ENCODE data around the gene RAD17.
"Not testable (repeated sequence)": the region's sequence is repeated elsewhere in the genome, so short reads cannot be mapped to it uniquely, and the experiment has no call there.

RAD17 gene

DNA sequence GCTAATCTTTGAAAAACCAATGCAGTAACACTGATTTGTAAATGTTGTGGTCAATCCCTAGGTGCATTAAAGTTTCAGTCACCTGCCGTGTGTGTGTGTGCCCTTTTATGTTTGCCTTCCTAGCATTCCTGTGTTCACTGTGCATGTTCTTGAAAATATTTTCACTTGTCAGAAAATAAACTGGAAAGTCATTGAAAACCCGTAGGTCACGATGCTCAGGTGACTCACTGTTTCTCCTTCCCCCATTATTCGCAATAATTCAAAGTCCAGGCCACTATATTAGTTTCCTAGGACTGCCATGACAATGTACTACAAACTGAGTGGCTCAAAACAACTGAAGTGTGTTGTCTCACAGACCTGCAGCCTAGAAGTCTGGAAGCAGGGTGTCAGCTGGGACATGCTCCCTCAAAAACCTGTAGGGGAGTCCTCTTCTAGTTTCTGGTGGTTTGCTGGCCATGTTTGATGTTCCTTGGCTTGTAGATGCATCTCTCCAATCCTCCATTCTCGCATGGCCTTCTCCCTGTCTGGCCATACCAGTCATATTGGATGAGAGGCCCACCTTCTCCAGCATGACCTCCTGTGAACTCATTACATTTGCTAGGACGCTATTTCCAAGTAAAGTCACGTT is 74.6 kb downstream of the RAD17 start:
- Histone ChIP-seq H3K27me3 (ENCODE audit: insufficient read depth, poor library complexity, severe bottlenecking) (no peaks in the 10 kb centered on the region), H3K27ac (replicated peaks) (no peak overlapping the region), H3K4me3 (replicated peaks; ENCODE audit: insufficient read depth, low read length) (no peak overlapping the region)
- no peak for DNase-seq (ENCODE audit: low read depth in 1 of 2, low spot score in 1 of 2)
- TF ChIP-seq, protein P1, sequence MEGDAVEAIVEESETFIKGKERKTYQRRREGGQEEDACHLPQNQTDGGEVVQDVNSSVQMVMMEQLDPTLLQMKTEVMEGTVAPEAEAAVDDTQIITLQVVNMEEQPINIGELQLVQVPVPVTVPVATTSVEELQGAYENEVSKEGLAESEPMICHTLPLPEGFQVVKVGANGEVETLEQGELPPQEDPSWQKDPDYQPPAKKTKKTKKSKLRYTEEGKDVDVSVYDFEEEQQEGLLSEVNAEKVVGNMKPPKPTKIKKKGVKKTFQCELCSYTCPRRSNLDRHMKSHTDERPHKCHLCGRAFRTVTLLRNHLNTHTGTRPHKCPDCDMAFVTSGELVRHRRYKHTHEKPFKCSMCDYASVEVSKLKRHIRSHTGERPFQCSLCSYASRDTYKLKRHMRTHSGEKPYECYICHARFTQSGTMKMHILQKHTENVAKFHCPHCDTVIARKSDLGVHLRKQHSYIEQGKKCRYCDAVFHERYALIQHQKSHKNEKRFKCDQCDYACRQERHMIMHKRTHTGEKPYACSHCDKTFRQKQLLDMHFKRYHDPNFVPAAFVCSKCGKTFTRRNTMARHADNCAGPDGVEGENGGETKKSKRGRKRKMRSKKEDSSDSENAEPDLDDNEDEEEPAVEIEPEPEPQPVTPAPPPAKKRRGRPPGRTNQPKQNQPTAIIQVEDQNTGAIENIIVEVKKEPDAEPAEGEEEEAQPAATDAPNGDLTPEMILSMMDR (IDR thresholded peaks at IDR 0.05; ENCODE audit: insufficient read depth, low read length) = no peak
- TF ChIP-seq, protein P2, sequence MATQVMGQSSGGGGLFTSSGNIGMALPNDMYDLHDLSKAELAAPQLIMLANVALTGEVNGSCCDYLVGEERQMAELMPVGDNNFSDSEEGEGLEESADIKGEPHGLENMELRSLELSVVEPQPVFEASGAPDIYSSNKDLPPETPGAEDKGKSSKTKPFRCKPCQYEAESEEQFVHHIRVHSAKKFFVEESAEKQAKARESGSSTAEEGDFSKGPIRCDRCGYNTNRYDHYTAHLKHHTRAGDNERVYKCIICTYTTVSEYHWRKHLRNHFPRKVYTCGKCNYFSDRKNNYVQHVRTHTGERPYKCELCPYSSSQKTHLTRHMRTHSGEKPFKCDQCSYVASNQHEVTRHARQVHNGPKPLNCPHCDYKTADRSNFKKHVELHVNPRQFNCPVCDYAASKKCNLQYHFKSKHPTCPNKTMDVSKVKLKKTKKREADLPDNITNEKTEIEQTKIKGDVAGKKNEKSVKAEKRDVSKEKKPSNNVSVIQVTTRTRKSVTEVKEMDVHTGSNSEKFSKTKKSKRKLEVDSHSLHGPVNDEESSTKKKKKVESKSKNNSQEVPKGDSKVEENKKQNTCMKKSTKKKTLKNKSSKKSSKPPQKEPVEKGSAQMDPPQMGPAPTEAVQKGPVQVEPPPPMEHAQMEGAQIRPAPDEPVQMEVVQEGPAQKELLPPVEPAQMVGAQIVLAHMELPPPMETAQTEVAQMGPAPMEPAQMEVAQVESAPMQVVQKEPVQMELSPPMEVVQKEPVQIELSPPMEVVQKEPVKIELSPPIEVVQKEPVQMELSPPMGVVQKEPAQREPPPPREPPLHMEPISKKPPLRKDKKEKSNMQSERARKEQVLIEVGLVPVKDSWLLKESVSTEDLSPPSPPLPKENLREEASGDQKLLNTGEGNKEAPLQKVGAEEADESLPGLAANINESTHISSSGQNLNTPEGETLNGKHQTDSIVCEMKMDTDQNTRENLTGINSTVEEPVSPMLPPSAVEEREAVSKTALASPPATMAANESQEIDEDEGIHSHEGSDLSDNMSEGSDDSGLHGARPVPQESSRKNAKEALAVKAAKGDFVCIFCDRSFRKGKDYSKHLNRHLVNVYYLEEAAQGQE (IDR thresholded peaks at IDR 0.05; ENCODE audit: insufficient replicate concordance, low read depth) = no peak
- TF ChIP-seq POLR2AphosphoS5 (IDR thresholded peaks at IDR 0.05; ENCODE audit: low read depth) (no peak), GABPA (IDR thresholded peaks at IDR 0.05; ENCODE audit: low read depth) (no peak), SPI1 (IDR thresholded peaks at IDR 0.05; ENCODE audit: borderline replicate concordance, low read depth) (no peak)

DNA sequence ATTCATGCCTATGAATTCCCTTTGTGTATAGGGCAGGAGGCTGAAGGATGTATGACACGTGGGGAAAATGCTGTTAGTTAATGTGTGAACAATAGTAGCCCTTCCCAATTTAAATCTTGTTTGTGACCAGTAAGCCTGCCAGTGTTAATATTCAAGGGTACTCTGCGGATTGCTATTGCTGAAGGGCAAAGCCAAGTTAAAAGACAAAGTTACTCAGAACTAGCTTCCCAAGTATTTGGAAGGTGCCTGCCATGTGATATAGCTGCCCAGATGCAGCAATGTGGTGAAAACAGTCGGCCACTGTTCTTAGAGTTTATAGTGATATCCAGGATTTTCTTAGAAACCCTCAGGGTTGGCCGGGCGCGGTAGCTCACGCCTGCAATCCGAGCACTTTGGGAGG is 79.9 kb downstream of the RAD17 start:
- TF ChIP-seq, protein P1 (IDR thresholded peaks at IDR 0.05; ENCODE audit: insufficient read depth, low read length) = no peak
- TF ChIP-seq, protein P2 (IDR thresholded peaks at IDR 0.05; ENCODE audit: insufficient replicate concordance, low read depth) = no peak
- TF ChIP-seq SPI1 (IDR thresholded peaks at IDR 0.05; ENCODE audit: borderline replicate concordance, low read depth) (no peak), GABPA (IDR thresholded peaks at IDR 0.05; ENCODE audit: low read depth) (no peak), POLR2AphosphoS5 (IDR thresholded peaks at IDR 0.05; ENCODE audit: low read depth) (no peak)
- Histone ChIP-seq H3K27me3 (ENCODE audit: insufficient read depth, poor library complexity, severe bottlenecking) (no peaks in the 10 kb centered on the region), H3K27ac (replicated peaks) (no peak overlapping the region), H3K4me3 (replicated peaks; ENCODE audit: insufficient read depth, low read length) (no peak overlapping the region)
- DNase-seq (ENCODE audit: low read depth in 1 of 2, low spot score in 1 of 2) = no peak

DNA sequence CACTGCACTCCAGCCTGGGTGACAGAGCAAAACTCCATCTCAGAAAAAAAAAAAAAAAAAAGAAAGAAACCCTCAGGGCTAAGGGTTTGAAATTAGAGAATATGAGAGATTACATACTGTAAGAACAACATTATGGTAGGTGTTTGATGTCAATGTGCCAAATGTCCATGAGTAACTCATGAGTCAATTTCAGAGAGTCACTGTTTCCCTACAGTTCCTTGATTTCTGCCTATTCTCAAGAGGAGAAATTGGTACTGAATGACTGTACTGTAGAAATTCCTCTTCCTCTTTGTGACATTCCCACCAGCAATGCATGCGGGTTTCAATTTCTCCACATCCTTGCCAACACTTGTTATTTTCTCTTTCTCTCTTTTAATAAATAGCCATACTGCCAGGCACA is 80.5 kb downstream of the RAD17 start:
- DNase-seq (ENCODE audit: low read depth in 1 of 2, low spot score in 1 of 2) = no peak
- Histone ChIP-seq H3K27me3 (ENCODE audit: insufficient read depth, poor library complexity, severe bottlenecking) (no peaks in the 10 kb centered on the region), H3K4me3 (replicated peaks; ENCODE audit: insufficient read depth, low read length) (no peak overlapping the region), H3K27ac (replicated peaks) (no peak overlapping the region)
- TF ChIP-seq SPI1 (IDR thresholded peaks at IDR 0.05; ENCODE audit: borderline replicate concordance, low read depth) (no peak), POLR2AphosphoS5 (IDR thresholded peaks at IDR 0.05; ENCODE audit: low read depth) (no peak), GABPA (IDR thresholded peaks at IDR 0.05; ENCODE audit: low read depth) (no peak)
- TF ChIP-seq, protein P2 (IDR thresholded peaks at IDR 0.05; ENCODE audit: insufficient replicate concordance, low read depth) = no peak
- TF ChIP-seq, protein P1 (IDR thresholded peaks at IDR 0.05; ENCODE audit: insufficient read depth, low read length) = no peak

DNA sequence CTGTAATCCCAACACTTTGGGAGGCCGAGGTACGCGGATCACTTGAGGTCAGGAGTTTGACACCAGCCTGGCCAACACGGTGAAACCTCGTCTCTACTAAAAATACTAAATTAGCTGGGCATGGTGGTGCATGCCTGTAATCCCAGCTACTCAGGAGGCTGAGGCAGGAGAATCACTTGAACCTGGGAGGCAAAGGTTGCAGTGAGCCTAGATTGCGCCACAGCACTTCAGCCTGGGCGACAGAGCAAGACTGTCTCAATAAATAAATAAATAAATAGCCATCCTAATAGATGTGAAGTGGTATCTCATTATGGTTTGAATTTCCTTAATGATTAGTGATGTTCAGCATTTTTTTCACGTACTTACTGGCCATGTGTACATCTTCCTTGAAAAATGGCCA is 80.9 kb downstream of the RAD17 start:
- not testable (repeated sequence) for H3K27me3 ChIP-seq (ENCODE audit: insufficient read depth, poor library complexity, severe bottlenecking); H3K4me3 ChIP-seq (replicated peaks; ENCODE audit: insufficient read depth, low read length); H3K27ac ChIP-seq (replicated peaks); DNase-seq (ENCODE audit: low read depth in 1 of 2, low spot score in 1 of 2)
